GM12878 (cell line): ENCODE measurements around the gene GIGYF1. TPM values are rescaled to one million over a fixed set of nuclear protein-coding genes. Genes with fewer than 3 reads are reported as not detected.

ENCODE experiments used
- ATAC-seq: fragments of 200-7000 bp; cut with Tn5 transposase; 3 replicates; pipeline ENCODE4 v1.9.1; 2020; ENCODE audit warnings: mild to moderate bottlenecking, moderate library complexity
- BruUV-seq: library from RNA; stranded (reverse); fragments of 400-500 nt; replicated peaks from 2 replicates; lab custom pipeline; 2021; lab: Mats Ljungman, UMichigan
- CTCF ChIA-PET: fragments of 300-600 bp; sonication (Branson Sonifier 250); formaldehyde crosslinking; extraction: SDS; loops from one replicate; lab custom pipeline; 2021; ENCODE audit warnings: inconsistent platforms; lab: Yijun Ruan, JAX
- POLR2A ChIA-PET: fragments of 350-600 bp; formaldehyde crosslinking; extraction: SDS; loops from one replicate; lab custom pipeline; 2021; ENCODE audit warnings: inconsistent platforms; lab: Charles Lee
- RAD21 ChIA-PET: fragments of 300-600 bp; sonication (Branson Sonifier 250); formaldehyde crosslinking; loops from one replicate; lab custom pipeline; 2023; ENCODE audit warnings: antibody characterized with exemption; ENCODE audit not compliant: unreplicated experiment; lab: Charles Lee
- SMC1A ChIA-PET: fragments of 300-600 bp; sonication (Branson Sonifier 250); formaldehyde crosslinking; loops from one replicate; lab custom pipeline; 2023; ENCODE audit not compliant: unreplicated experiment, uncharacterized antibody; lab: Charles Lee
- DNase-seq: peaks from one replicate; pipeline ENCODE4 v3.0.0-alpha.2; 2011; ENCODE audit warnings: low read depth, low spot score
- FAIRE-seq: peaks from 3 replicates; lab custom pipeline; 2011; peaks lifted over from hg19 to GRCh38; lab: Jason Lieb, UNC
- H2AFZ ChIP-seq: 2 replicates; pipeline ENCODE4 v1.6.0; 2011; ENCODE audit warnings: low read depth, low read length, control low read depth; ENCODE audit not compliant: control insufficient read depth
- H3K27ac ChIP-seq: 2 replicates; pipeline ENCODE4 v1.5.1; 2011; ENCODE audit warnings: control low read depth; ENCODE audit not compliant: control insufficient read depth, insufficient read depth
- H3K27me3 ChIP-seq, 2 experiments: replicated peaks in 1 of 2; 2 replicates each; pipeline versions ENCODE4 v1.6.0 to v1.6.1; 2011; ENCODE audit warnings: low read length in 1 of 2; ENCODE audit not compliant: control insufficient read depth in 2 of 2, insufficient read depth in 2 of 2
- H3K36me3 ChIP-seq, 2 experiments: 2 replicates each; pipeline ENCODE4 v1.5.1; 2011; ENCODE audit warnings: low read length in 1 of 2; ENCODE audit not compliant: control insufficient read depth in 2 of 2, insufficient read depth in 2 of 2
- H3K4me1 ChIP-seq: 2 replicates; pipeline ENCODE4 v1.6.1; 2011; ENCODE audit warnings: mild to moderate bottlenecking, low read length, moderate library complexity, mixed read lengths; ENCODE audit not compliant: control insufficient read depth, insufficient read depth
- H3K4me2 ChIP-seq: 2 replicates; pipeline ENCODE4 v1.6.0; 2011; ENCODE audit warnings: control low read depth; ENCODE audit not compliant: control insufficient read depth, insufficient read depth
- H3K4me3 ChIP-seq: fragments of 200-600 bp; sonication (generic); 2 replicates; pipeline ENCODE4 v1.5.1; 2016
- H3K79me2 ChIP-seq: 2 replicates; pipeline ENCODE4 v1.6.0; 2011; ENCODE audit warnings: low read length; ENCODE audit not compliant: control insufficient read depth, insufficient read depth
- H3K9ac ChIP-seq: 2 replicates; pipeline ENCODE4 v1.8.0; 2011; ENCODE audit warnings: low read length, control low read depth, mixed read lengths; ENCODE audit not compliant: control insufficient read depth, insufficient read depth
- H3K9me3 ChIP-seq: replicated peaks from 3 replicates; pipeline ENCODE4 v1.5.1; 2011; ENCODE audit warnings: mild to moderate bottlenecking, low read length; ENCODE audit not compliant: control insufficient read depth, insufficient read depth
- H4K20me1 ChIP-seq: 2 replicates; pipeline ENCODE4 v1.6.0; 2011; ENCODE audit not compliant: control insufficient read depth, insufficient read depth
- BCL11A ChIP-seq: IDR thresholded peaks from 2 replicates; pipeline ENCODE4 v1.6.1; 2011; ENCODE audit warnings: low read depth, low read length
- EED ChIP-seq: sonication (generic); IDR thresholded peaks from 2 replicates; pipeline ENCODE4 v1.6.1; 2016; ENCODE audit warnings: antibody characterized with exemption, low read depth
- ETV6 ChIP-seq, 2 experiments: fragments of 450-650 bp in 1 of 2; IDR thresholded peaks in 1 of 2; conservative IDR thresholded peaks in 1 of 2; 2 replicates each; pipeline ENCODE4 v1.6.1; 2014; ENCODE audit warnings: antibody characterized with exemption in 1 of 2, borderline replicate concordance in 1 of 2, low read depth in 1 of 2, mild to moderate bottlenecking in 1 of 2, moderate library complexity in 1 of 2
- JUNB ChIP-seq: IDR thresholded peaks from 2 replicates; pipeline ENCODE4 v1.6.1; 2016; ENCODE audit warnings: antibody characterized with exemption, mild to moderate bottlenecking
- SMAD1 ChIP-seq: fragments of 450-650 bp; IDR thresholded peaks from 2 replicates; pipeline ENCODE4 v1.6.1; 2018; ENCODE audit warnings: mild to moderate bottlenecking, low read depth; ENCODE audit not compliant: partially characterized antibody
- WGBS: methylation state at CpG from one replicate; pipeline ENCODE4 v1.1.6; 2016; ENCODE audit warnings: low lambda C conversion rate; ENCODE audit not compliant: insufficient replicate concordance, insufficient coverage; ENCODE audit errors: missing lambda C conversion rate; 5-methylcytosine and 5-hydroxymethylcytosine counted together
- in situ Hi-C: fragments of 300-500 bp; cut with MboI; formaldehyde crosslinking; loops from 9 replicates; pipeline ENCODE4 v1.14.3; 2018; ENCODE audit warnings: mixed read lengths
- intact Hi-C: fragments of 100-400 bp; cut with micrococcal nuclease; formaldehyde crosslinking; loops from one replicate; pipeline ENCODE4 v1.14.2; 2022; ENCODE audit not compliant: unreplicated experiment
- polyA plus RNA-seq, 11 experiments: library from polyadenylated mRNA; depleted of rRNA in 4 of 11; unstranded in 6 of 11; stranded (reverse) in 5 of 11; fragments of >200 nt; fragmentation: Nextera tagmentation in 4 of 11; fragmentation: Illumina TruSeq in 1 of 11; extraction: Ambion mirVana in 4 of 11; extraction: Trizol in 1 of 11; gene quantifications; 1 replicate in 1 of 11; 2 replicates in 10 of 11; pipeline versions ENCODE4 v1.2.1 to v1.2.3, GENCODE V29; 2011 to 2016; ENCODE audit warnings: inconsistent platforms in 2 of 11, missing spikeins in 2 of 11, low read depth in 1 of 11
- total RNA-seq, 4 experiments: library from RNA; depleted of rRNA in 3 of 4; stranded (reverse); fragments of >200 nt in 3 of 4; fragmentation: Illumina TruSeq in 1 of 4; extraction: Trizol in 1 of 4; gene quantifications; 2 replicates each; pipeline versions ENCODE4 v1.2.1 to v1.2.3, GENCODE V29; 2013 to 2021
- TF ChIP-seq, protein P1 (sequence below): fragments of 450-650 bp; IDR thresholded peaks from 2 replicates; pipeline ENCODE4 v1.6.1; 2018; ENCODE audit warnings: mild to moderate bottlenecking, low read depth, moderate library complexity; ENCODE audit not compliant: partially characterized antibody
- TF ChIP-seq, protein P2 (sequence below), 3 experiments: IDR thresholded peaks in 2 of 3; conservative IDR thresholded peaks in 1 of 3; 2 replicates each; pipeline ENCODE4 v1.5.1; 2011; ENCODE audit warnings: low read depth in 3 of 3, low read length in 3 of 3, mild to moderate bottlenecking in 3 of 3, control low read depth in 2 of 3, moderate library complexity in 2 of 3, inconsistent platforms in 1 of 3, mixed read lengths in 1 of 3; ENCODE audit not compliant: control insufficient read depth in 2 of 3, insufficient read depth in 1 of 3; ENCODE audit errors: extremely low read depth in 1 of 3

The GIGYF1 gene
- total and polyA plus RNA-seq, 10 of the 15 experiments (the other 5 are each of a cell fraction or from before 2014, with no cell fraction given): 0.31 to 47.2 (median 9.9) TPM

DNA sequence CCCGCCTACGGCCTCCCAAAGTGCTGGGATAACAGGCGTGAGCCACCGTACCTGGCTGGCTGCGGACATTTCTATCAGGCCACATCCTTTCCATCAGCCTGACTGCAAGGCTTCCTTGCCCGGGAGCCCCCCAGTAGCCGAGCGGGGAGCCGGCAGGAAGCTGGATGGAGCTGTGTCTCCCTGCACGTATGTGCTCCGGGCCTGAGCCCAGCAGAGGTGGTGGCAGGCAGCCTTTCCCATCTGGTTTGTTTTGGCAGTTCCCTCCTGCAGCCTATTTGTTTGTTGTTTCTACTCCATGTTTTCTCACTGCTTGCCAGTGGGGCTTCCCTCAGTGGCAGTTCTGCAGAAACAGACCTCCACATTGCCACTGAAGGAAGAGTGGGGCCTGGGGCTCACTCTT lies 17.3 kb upstream of the GIGYF1 start:
- H3K4me1 ChIP-seq: peaks cover 8% of the 10 kb centered on the region
- ChIA-PET POLR2A (interaction anchor here (0.5 kb wide), 1 partner anchor 118 kb away, joined by 3 read pairs; no protein-coding TSS in a partner anchor), SMC1A (interaction anchor here (1.2 kb wide), 1 partner anchor 130 kb away, joined by 3 read pairs; no protein-coding TSS in a partner anchor), RAD21 (no interaction called here), CTCF (interaction anchor here (1.3 to 1.7 kb wide), 2 partner anchors 19 to 141 kb away, joined by 4 to 6 read pairs; partner anchors contain the start of gene SLC12A9)
- FAIRE-seq: no peak
- H3K27ac ChIP-seq: no peak overlapping the region
- DNase-seq: no peak
- 99% methylated on average over 11 of the region's 11 CpGs for WGBS
- H3K36me3 ChIP-seq: peaks cover 0 to 5% of the 10 kb centered on the region in 2 experiments; a peak in 2 of 4 replicates
- H3K79me2 ChIP-seq: peaks cover 11% of the 10 kb centered on the region
- no peak overlapping the region for H3K4me2 ChIP-seq
- no peak overlapping the region for H2AFZ ChIP-seq
- H4K20me1 ChIP-seq: no peaks in the 10 kb centered on the region
- H3K9ac ChIP-seq: no peak overlapping the region
- H3K27me3 ChIP-seq: no peaks in the 10 kb centered on the region
- TF ChIP-seq EED: no peak
- TF ChIP-seq BCL11A: no peak
- no peak for TF ChIP-seq SMAD1
- TF ChIP-seq ETV6 (conservative IDR thresholded peaks at IDR 0.05 in 1 of 2, IDR thresholded peaks at IDR 0.05 in 1 of 2; ENCODE audit: borderline replicate concordance in 1 of 2, low read depth in 1 of 2): no peak
- ATAC-seq: no peak
- no peak overlapping the region for H3K4me3 ChIP-seq
- BruUV-seq: no TSS peak
- intact Hi-C loops (no loop called here), in situ Hi-C loops (no loop called here)
- H3K9me3 ChIP-seq: no peaks in the 10 kb centered on the region

DNA sequence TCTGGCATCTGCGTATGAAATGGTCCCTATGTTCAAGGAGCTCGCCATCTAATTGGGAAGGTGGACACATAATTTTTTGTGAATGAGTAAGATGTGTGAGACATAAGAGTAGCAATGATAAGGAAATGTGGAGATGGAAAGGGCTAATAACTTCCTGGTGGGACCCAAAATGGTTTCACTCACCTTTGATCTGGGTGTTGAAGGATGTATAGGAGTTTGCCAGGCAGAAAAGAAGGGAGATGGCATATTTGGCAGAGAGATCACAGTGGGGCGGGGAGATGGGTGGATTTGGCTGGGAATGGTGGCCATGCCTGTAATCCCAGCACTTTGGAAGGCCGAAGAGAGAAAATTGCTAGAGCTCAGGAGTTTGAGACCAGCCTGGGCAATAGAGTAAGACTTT lies 16.4 kb upstream of the GIGYF1 start:
- Histone ChIP-seq H3K9me3 (no peaks in the 10 kb centered on the region), H3K27me3 (no peaks in the 10 kb centered on the region), H2AFZ (no peak overlapping the region), H3K4me1 (peaks cover 8% of the 10 kb centered on the region), H3K36me3 (peaks cover 0 to 5% of the 10 kb centered on the region in 2 experiments; a peak in 2 of 4 replicates), H3K9ac (no peak overlapping the region), H3K79me2 (peaks cover 16% of the 10 kb centered on the region), H3K4me3 (no peak overlapping the region), H4K20me1 (no peaks in the 10 kb centered on the region), H3K27ac (no peak overlapping the region), H3K4me2 (no peak overlapping the region)
- POLR2A ChIA-PET: no interaction called here
- CTCF ChIA-PET: no interaction called here
- RAD21 ChIA-PET: no interaction called here
- ATAC-seq (no peak), FAIRE-seq (no peak), DNase-seq (no peak)
- SMC1A ChIA-PET: no interaction called here
- intact Hi-C loops: no loop called here
- in situ Hi-C loops: no loop called here
- no TSS peak for BruUV-seq
- WGBS: 94% methylated on average over 4 of the region's 4 CpGs
- TF ChIP-seq, protein P1, sequence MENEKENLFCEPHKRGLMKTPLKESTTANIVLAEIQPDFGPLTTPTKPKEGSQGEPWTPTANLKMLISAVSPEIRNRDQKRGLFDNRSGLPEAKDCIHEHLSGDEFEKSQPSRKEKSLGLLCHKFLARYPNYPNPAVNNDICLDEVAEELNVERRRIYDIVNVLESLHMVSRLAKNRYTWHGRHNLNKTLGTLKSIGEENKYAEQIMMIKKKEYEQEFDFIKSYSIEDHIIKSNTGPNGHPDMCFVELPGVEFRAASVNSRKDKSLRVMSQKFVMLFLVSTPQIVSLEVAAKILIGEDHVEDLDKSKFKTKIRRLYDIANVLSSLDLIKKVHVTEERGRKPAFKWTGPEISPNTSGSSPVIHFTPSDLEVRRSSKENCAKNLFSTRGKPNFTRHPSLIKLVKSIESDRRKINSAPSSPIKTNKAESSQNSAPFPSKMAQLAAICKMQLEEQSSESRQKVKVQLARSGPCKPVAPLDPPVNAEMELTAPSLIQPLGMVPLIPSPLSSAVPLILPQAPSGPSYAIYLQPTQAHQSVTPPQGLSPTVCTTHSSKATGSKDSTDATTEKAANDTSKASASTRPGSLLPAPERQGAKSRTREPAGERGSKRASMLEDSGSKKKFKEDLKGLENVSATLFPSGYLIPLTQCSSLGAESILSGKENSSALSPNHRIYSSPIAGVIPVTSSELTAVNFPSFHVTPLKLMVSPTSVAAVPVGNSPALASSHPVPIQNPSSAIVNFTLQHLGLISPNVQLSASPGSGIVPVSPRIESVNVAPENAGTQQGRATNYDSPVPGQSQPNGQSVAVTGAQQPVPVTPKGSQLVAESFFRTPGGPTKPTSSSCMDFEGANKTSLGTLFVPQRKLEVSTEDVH: no peak
- TF ChIP-seq, protein P2, sequence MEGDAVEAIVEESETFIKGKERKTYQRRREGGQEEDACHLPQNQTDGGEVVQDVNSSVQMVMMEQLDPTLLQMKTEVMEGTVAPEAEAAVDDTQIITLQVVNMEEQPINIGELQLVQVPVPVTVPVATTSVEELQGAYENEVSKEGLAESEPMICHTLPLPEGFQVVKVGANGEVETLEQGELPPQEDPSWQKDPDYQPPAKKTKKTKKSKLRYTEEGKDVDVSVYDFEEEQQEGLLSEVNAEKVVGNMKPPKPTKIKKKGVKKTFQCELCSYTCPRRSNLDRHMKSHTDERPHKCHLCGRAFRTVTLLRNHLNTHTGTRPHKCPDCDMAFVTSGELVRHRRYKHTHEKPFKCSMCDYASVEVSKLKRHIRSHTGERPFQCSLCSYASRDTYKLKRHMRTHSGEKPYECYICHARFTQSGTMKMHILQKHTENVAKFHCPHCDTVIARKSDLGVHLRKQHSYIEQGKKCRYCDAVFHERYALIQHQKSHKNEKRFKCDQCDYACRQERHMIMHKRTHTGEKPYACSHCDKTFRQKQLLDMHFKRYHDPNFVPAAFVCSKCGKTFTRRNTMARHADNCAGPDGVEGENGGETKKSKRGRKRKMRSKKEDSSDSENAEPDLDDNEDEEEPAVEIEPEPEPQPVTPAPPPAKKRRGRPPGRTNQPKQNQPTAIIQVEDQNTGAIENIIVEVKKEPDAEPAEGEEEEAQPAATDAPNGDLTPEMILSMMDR (IDR thresholded peaks at IDR 0.05 in 2 of 3, conservative IDR thresholded peaks at IDR 0.05 in 1 of 3; ENCODE audit: control insufficient read depth in 2 of 3, extremely low read depth in 1 of 3, insufficient read depth in 1 of 3, low read depth in 3 of 3, low read length in 3 of 3): no peak
- TF ChIP-seq JUNB: no peak
